ENCODE results near the gene SOX6. TPM values are rescaled to one million over a fixed set of nuclear protein-coding genes. Genes with fewer than 3 reads are reported as not detected.

The SOX6 gene
- total RNA-seq, 1 donor from 2014 or later, result 8.3 TPM

- intact Hi-C loops (cut with DNase I), result no loop called here
- no peaks in the 10 kb centered on the region for H3K27me3 ChIP-seq
- no peak overlapping the region for H3K4me3 ChIP-seq
- no peaks in the 10 kb centered on the region for H3K9me3 ChIP-seq
- TF ChIP-seq, protein P1, sequence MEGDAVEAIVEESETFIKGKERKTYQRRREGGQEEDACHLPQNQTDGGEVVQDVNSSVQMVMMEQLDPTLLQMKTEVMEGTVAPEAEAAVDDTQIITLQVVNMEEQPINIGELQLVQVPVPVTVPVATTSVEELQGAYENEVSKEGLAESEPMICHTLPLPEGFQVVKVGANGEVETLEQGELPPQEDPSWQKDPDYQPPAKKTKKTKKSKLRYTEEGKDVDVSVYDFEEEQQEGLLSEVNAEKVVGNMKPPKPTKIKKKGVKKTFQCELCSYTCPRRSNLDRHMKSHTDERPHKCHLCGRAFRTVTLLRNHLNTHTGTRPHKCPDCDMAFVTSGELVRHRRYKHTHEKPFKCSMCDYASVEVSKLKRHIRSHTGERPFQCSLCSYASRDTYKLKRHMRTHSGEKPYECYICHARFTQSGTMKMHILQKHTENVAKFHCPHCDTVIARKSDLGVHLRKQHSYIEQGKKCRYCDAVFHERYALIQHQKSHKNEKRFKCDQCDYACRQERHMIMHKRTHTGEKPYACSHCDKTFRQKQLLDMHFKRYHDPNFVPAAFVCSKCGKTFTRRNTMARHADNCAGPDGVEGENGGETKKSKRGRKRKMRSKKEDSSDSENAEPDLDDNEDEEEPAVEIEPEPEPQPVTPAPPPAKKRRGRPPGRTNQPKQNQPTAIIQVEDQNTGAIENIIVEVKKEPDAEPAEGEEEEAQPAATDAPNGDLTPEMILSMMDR (IDR thresholded peaks at IDR 0.05), result no peak
- H3K27ac ChIP-seq, result no peak overlapping the region
- ATAC-seq, result no peak
- no peaks in the 10 kb centered on the region for H3K36me3 ChIP-seq
- no peaks in the 10 kb centered on the region for H3K4me1 ChIP-seq
- DNase-seq, result no peak
These were observed 245.5 kb downstream of the SOX6 start for GRCh38 chr11:16110886-16111285.

DNA sequence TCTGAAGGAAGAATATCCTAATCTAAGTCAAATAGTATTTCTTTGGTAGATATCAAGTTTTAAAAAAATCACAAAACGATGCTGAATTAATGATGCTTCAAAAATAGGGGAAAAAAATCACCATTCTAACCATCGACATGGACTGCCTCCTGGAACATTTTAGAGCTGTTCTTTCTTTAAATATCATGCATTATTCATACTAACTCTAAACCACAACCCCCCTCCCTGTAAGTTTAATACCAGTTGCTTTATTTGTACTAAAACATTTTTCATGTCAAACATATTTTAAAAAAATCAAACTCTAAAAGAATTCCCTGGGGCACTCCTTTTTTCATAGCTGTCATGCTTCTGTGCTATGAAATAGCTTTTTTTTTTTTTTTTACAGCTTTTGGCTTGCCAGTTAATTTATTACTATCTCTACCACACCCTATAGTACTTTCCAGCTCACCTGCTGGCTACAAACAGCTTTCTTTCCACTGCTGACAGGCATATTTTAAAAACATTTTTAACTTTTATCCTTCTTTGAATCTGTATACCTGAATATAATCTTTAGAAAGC, 256.9 kb downstream of the SOX6 start:
- no peaks in the 10 kb centered on the region for H3K9me3 ChIP-seq
- TF ChIP-seq, protein P1 (IDR thresholded peaks at IDR 0.05), result no peak
- H3K36me3 ChIP-seq, result no peaks in the 10 kb centered on the region
- no peaks in the 10 kb centered on the region for H3K27me3 ChIP-seq
- H3K4me3 ChIP-seq, result no peak overlapping the region
- ATAC-seq (no peak), DNase-seq (no peak)
- intact Hi-C loops (cut with DNase I), result no loop called here
- no peaks in the 10 kb centered on the region for H3K4me1 ChIP-seq
- H3K27ac ChIP-seq, result no peak overlapping the region

DNA sequence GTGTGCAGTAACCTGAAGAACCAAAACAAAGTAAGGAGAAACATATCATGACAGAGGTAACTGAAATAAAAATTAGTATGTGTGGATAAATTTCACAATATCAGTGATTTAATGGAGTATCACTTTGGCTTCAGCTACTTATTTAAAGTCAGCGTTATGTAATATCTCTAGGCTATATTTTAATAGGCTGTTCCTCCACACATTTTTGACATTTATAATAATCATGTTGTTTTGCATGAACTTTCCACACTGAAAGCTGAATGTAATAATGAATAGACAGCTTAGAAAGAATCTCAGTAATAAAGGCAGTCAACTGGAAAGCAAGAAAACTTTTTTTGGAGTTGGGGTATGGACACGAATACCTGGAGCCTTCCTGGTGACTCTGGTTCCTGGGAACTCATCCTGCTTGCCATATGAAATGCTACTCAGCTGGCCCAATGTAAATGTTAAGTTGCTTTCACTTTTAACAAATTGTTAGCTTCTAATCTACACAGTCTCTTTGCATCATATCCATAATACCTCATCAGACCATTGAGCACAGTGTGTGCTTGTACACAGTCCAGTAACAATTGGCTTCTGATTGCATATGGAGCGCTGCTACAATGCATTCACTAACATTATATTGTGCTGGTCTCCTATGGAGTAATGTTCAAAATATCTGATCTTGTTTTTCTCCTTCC, 257.7 kb downstream of the SOX6 start:
- no peaks in the 10 kb centered on the region for H3K36me3 ChIP-seq
- ATAC-seq (no peak), DNase-seq (no peak)
- no peaks in the 10 kb centered on the region for H3K9me3 ChIP-seq
- no peak overlapping the region for H3K4me3 ChIP-seq
- intact Hi-C loops (cut with DNase I), result no loop called here
- H3K4me1 ChIP-seq, result no peaks in the 10 kb centered on the region
- no peaks in the 10 kb centered on the region for H3K27me3 ChIP-seq
- TF ChIP-seq, protein P1 (IDR thresholded peaks at IDR 0.05), result no peak
- H3K27ac ChIP-seq, result no peak overlapping the region

- Histone ChIP-seq H3K27ac (no peak overlapping the region), H3K36me3 (no peaks in the 10 kb centered on the region), H3K4me1 (no peaks in the 10 kb centered on the region), H3K4me3 (no peak overlapping the region), H3K27me3 (no peaks in the 10 kb centered on the region), H3K9me3 (no peaks in the 10 kb centered on the region)
- intact Hi-C loops (cut with DNase I), result no loop called here
- ATAC-seq (no peak), DNase-seq (no peak)
- TF ChIP-seq, protein P1 (IDR thresholded peaks at IDR 0.05), result no peak
These were observed 258.8 kb downstream of the SOX6 start for GRCh38 chr11:16097543-16097942.

DNA sequence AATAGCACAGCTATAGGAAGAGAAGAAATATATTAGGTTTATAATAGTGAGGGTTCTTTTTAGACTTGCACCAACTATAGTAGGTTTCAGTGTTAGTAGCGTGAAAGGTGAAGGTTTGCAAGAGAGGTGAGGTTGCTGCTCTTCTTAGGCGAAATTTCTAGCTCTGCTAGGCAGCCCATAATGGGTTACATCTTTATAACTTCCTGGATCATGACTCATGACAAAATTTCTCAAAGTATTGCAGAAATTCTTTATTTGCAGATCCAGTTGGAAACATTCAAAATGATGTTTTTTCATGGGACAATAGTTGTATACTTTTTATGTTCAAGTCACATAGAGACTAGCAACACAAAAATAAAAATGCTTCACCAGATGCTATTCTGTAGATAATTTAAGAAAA, 260.0 kb downstream of the SOX6 start:
- TF ChIP-seq, protein P1 (IDR thresholded peaks at IDR 0.05), result no peak
- DNase-seq (no peak), ATAC-seq (no peak)
- H3K36me3 ChIP-seq, result no peaks in the 10 kb centered on the region
- H3K27ac ChIP-seq, result no peak overlapping the region
- H3K27me3 ChIP-seq, result no peaks in the 10 kb centered on the region
- H3K4me1 ChIP-seq, result no peaks in the 10 kb centered on the region
- intact Hi-C loops (cut with DNase I), result no loop called here
- H3K9me3 ChIP-seq, result no peaks in the 10 kb centered on the region
- no peak overlapping the region for H3K4me3 ChIP-seq
